ENCODE data around the gene COG5. TPM values are rescaled to one million over a fixed set of nuclear protein-coding genes. Genes with fewer than 3 reads are reported as not detected.

Gene COG5
- total and polyA plus RNA-seq, 10 donors, result 3.6 to 86.6 (median 48.7) TPM

GRCh38 chr7:107435749-107436148 is 128.0 kb downstream of the COG5 start:
- H3K4me3 ChIP-seq, result no peak overlapping the region
- peaks cover 0 to 6% (median 0%) of the 10 kb centered on the region in 6 donors for H3K36me3 ChIP-seq
- H3K27me3 ChIP-seq (replicated peaks in 1 of 7), result no peaks in the 10 kb centered on the region
- peaks cover 0 to 19% (median 1%) of the 10 kb centered on the region in 8 donors for H3K9me3 ChIP-seq
- no peak overlapping the region for H3K27ac ChIP-seq
- TF ChIP-seq, protein P1, sequence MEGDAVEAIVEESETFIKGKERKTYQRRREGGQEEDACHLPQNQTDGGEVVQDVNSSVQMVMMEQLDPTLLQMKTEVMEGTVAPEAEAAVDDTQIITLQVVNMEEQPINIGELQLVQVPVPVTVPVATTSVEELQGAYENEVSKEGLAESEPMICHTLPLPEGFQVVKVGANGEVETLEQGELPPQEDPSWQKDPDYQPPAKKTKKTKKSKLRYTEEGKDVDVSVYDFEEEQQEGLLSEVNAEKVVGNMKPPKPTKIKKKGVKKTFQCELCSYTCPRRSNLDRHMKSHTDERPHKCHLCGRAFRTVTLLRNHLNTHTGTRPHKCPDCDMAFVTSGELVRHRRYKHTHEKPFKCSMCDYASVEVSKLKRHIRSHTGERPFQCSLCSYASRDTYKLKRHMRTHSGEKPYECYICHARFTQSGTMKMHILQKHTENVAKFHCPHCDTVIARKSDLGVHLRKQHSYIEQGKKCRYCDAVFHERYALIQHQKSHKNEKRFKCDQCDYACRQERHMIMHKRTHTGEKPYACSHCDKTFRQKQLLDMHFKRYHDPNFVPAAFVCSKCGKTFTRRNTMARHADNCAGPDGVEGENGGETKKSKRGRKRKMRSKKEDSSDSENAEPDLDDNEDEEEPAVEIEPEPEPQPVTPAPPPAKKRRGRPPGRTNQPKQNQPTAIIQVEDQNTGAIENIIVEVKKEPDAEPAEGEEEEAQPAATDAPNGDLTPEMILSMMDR (IDR thresholded peaks at IDR 0.05 in 8 of 11, conservative IDR thresholded peaks at IDR 0.05 in 3 of 11), result no peak
- TF ChIP-seq POLR2A (IDR thresholded peaks at IDR 0.05), result no peak
- H3K4me1 ChIP-seq, result no peaks in the 10 kb centered on the region
- intact Hi-C loops (cut with DNase I; ENCODE audit: low total_unique reads), result no loop called here
- 95 to 98% (median 96%) methylated on average over 1 of the region's 1 CpG for WGBS, 5 donors
- no peak for DNase-seq

- Histone ChIP-seq H3K27ac (no peak overlapping the region), H3K36me3 (peaks cover 0 to 14% (median 0%) of the 10 kb centered on the region in 6 donors), H3K27me3 (replicated peaks in 1 of 7) (no peaks in the 10 kb centered on the region), H3K4me1 (no peaks in the 10 kb centered on the region), H3K4me3 (no peak overlapping the region), H3K9me3 (peaks cover 0 to 19% (median 1%) of the 10 kb centered on the region in 8 donors)
- intact Hi-C loops (cut with DNase I; ENCODE audit: low total_unique reads), result no loop called here
- TF ChIP-seq, protein P1 (IDR thresholded peaks at IDR 0.05 in 8 of 11, conservative IDR thresholded peaks at IDR 0.05 in 3 of 11), result no peak
- TF ChIP-seq POLR2A (IDR thresholded peaks at IDR 0.05) (no peak), POLR2AphosphoS5 (IDR thresholded peaks at IDR 0.05) (no peak)
- no peak for DNase-seq
- WGBS, 5 donors, result 81 to 94% (median 88%) methylated on average over 1 of the region's 1 CpG
Observed at GRCh38 chr7:107432261-107432660, 131.5 kb downstream of the COG5 start.

DNA sequence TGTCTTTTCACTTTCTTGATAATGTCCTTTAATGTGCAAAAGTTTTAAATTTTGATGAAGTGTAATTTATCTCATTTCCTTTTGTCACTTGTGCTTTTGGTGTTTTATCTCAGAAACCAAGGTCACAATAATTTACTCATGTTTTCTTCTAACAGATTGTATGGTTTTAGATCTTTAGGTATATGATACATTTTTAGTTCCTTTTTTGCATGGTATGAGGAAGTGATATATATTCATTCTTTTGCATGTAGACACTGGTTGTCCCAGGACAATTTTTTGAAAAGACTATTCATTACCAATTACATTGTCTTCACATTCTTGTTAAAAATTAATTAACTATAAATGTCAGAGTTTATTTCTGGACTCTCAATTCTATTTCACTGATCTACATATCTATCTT is 133.7 kb downstream of the COG5 start:
- Histone ChIP-seq H3K36me3 (peaks cover 0 to 13% (median 0%) of the 10 kb centered on the region in 6 donors), H3K27ac (no peak overlapping the region), H3K9me3 (peaks cover 0 to 13% (median 1%) of the 10 kb centered on the region in 8 donors), H3K27me3 (replicated peaks in 1 of 7) (no peaks in the 10 kb centered on the region), H3K4me3 (no peak overlapping the region), H3K4me1 (no peaks in the 10 kb centered on the region)
- intact Hi-C loops (cut with DNase I; ENCODE audit: low total_unique reads), result no loop called here
- TF ChIP-seq, protein P1 (IDR thresholded peaks at IDR 0.05 in 8 of 11, conservative IDR thresholded peaks at IDR 0.05 in 3 of 11), result no peak
- TF ChIP-seq POLR2A (IDR thresholded peaks at IDR 0.05) (no peak), POLR2AphosphoS5 (IDR thresholded peaks at IDR 0.05) (no peak)
- DNase-seq, result no peak

DNA sequence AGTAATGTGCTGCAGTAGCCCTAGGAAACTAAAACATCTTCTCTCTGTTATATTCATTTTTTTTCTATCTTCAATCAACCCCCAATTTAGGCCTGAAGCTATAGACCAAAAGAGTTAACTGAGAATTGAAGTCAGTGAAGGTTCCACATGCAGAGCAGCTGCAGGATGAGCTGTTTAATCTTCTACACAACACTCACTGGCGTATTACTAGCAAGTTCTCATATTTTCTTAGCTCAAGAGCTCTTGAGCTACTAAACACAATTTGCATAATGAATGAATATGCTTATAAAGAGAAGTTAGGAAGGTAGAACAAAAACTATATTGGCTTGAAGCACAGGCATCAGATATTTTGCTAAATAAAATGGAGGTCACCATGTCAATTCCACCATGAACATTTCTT is 135.1 kb downstream of the COG5 start:
- intact Hi-C loops (cut with DNase I; ENCODE audit: low total_unique reads), result no loop called here
- TF ChIP-seq, protein P1 (IDR thresholded peaks at IDR 0.05 in 8 of 11, conservative IDR thresholded peaks at IDR 0.05 in 3 of 11), result no peak
- no peak for TF ChIP-seq POLR2A (IDR thresholded peaks at IDR 0.05)
- TF ChIP-seq POLR2AphosphoS5 (IDR thresholded peaks at IDR 0.05), result no peak
- Histone ChIP-seq H3K36me3 (peaks cover 0 to 13% (median 0%) of the 10 kb centered on the region in 6 donors), H3K4me3 (no peak overlapping the region), H3K4me1 (no peaks in the 10 kb centered on the region), H3K27ac (no peak overlapping the region), H3K9me3 (peaks cover 0 to 11% (median 1%) of the 10 kb centered on the region in 8 donors), H3K27me3 (replicated peaks in 1 of 7) (no peaks in the 10 kb centered on the region)
- no peak for DNase-seq
- WGBS, 5 donors, result 95 to 99% (median 96%) methylated on average over 1 of the region's 1 CpG
